Ovary (tissue), 3 donors: Measurements from ENCODE around the gene NFIC.

Experiments
- CTCF ChIP-seq, 3 donors: fragments of 450-650 bp in 2 of 3; fragments of 200-600 bp in 1 of 3; IDR thresholded peaks; one replicate each; pipeline versions ENCODE4 v1.5.1 to v1.8.0; 2016 to 2022; ENCODE audit warnings: antibody characterized with exemption in 3 of 3, mild to moderate bottlenecking in 1 of 3
- EP300 ChIP-seq: sonication (generic); formaldehyde crosslinking; IDR thresholded peaks from one replicate; pipeline ENCODE4 v1.6.1; 2017; ENCODE audit warnings: antibody characterized with exemption
- POLR2A ChIP-seq: fragments of 450-650 bp; IDR thresholded peaks from one replicate; pipeline ENCODE4 v1.6.1; 2017; ENCODE audit warnings: antibody characterized with exemption, mild to moderate bottlenecking, moderate library complexity
- donor health status: DM: no; HTN: no; CAD: no.

GRCh38 chr19:3345850-3346460, 20.4 kb upstream of the NFIC start:
- TF ChIP-seq CTCF (IDR thresholded peaks at IDR 0.05) (no peak), EP300 (no peak), POLR2A (no peak)
